Fibroblast of skin of right biceps (primary cell): ENCODE results near the gene KIDINS220.

Source experiments
- DNase-seq: peaks from one replicate; pipeline ENCODE4 v3.0.0-alpha.2; 2013

Gene KIDINS220

DNA sequence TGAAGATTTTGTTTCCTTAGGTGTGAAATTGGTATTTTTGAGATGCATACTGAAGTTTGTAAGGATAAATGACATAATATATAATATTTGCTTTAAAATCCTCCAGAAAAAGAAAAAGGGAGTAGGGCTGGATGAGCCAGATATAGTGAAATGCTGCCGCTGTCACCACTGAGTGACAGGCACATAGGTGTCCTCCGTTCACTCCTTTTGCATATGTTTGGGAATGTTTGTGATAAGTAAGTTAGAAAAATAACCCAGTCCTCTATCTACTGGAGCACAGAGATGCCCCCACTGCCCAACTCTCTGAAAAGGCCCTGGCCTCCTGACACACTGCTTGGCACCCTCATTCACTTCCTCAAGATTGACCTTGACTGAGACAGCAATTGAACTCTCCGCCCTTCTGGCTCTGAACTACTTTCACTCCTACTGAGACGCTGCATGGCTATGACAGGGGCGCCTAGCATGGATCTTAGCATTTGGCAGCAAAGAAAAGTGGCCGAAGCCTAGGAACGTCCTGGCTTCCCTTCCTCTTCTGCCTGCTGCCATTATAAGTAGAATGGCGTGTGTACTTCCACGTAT lies 145.5 kb downstream of the KIDINS220 start:
- no peak for DNase-seq

DNA sequence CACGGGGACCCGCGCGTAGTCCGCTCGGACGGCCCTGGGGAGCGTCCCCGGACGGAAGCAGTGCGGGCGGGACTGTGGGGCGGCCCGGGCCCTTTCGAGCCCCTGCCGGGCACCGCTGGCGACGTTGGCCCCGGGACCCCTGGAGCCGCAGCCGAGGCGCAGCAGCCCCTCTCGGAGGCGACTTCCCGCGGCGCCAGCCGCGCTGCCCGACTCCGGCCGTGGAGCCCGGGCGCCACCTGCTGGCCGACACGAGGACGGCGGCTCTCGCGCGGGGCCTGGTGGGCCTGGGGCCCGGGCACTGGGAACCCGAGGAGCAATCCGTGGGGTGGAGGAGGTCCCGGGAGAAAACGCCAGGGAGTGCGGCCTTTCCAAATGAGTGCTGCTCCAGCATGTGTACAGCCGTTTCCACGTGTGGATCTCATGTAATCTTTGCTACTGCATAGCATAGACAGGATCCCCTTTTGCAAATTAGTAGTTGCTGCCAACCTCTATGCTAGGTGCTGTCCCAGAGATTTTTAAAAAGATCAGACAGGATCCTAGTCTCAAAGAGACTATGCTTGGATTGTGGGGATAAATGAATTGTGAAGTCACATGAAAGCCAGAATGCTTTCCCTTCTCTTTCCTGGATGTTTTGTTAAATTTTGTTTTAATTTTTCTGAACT lies 151.6 kb downstream of the KIDINS220 start:
- no peak for DNase-seq

- DNase-seq, result peak; percentile 83
These were observed 152.3 kb downstream of the KIDINS220 start for GRCh38 chr2:8684878-8685696.

- DNase-seq, result peak; percentile 60
These were observed 152.9 kb downstream of the KIDINS220 start for GRCh38 chr2:8684540-8684877.

GRCh38 chr2:8682719-8683667 lies 154.4 kb downstream of the KIDINS220 start:
- DNase-seq, result peak; percentile 63

DNA sequence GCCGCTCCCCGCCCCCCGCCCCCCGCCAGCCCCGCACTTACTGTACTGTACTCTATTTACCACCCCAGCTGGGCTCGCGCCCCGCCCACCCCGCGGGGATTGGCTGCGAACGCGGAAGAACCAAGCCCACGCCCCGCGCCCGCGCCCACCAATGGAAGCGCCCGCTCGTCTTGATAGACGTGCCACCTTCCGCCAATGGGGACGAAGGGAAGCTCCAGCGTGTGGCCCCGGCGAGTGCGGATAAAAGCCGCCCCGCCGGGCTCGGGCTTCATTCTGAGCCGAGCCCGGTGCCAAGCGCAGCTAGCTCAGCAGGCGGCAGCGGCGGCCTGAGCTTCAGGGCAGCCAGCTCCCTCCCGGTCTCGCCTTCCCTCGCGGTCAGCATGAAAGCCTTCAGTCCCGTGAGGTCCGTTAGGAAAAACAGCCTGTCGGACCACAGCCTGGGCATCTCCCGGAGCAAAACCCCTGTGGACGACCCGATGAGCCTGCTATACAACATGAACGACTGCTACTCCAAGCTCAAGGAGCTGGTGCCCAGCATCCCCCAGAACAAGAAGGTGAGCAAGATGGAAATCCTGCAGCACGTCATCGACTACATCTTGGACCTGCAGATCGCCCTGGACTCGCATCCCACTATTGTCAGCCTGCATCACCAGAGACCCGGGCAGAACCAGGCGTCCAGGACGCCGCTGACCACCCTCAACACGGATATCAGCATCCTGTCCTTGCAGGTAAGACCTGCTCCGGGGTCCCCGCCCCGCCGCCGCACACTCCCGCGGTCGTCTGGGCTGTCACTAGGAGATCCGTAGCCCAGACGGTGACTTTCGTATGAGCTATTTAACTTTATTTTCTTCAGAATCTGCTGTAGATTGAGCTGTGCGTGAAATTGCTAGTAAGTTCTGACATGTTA lies 155.4 kb downstream of the KIDINS220 start, which contains the start of gene ID2:
ID2 (plus strand) TSS at position 271 of the 907 bp plus-strand sequence; CDS start at position 381, 110 bp downstream.
- peak; percentile 100 for DNase-seq

DNA sequence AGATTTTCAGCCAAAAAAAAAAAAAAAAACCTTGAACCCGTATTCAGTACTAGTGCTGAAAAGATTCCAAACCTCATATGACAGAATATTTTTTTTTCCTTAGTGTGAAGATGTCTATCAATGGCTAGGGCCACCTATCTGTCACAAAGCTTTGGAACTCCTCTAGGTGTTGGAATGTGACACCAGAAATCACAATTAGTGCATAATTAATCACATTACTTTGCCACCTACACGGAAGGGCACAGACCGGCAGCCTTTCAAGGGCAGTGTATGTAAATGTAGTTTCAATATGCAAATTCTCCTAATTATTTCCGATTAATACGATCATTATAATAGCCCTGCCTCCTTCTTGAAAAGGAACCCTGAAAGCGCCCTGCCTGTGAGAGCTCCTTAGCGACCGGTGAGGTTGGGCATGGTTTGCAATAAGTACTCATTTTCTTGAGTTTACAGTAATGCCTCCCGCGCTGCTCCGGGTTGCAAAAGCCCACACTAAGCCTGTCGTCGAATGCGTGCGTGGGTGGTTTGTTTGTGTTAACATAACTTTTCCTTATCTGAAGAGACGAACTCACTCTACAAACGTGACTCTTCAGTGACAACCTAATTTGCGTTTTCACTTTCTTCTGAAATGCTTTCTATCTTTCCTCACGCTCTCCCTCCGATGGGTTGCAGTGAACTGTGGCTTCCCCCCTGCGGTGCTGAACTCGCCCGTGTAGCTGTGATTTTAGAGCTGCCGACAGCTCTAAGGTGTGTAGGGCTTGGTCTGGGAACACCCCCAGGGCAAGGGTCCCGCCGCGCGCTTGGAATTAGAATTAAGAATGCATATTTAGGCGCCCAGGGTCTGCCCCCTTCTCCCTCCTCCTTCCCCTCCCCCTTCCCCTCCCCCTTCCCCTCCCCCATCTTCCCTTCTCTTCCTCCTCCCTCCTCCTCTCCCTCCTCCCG lies 156.3 kb downstream of the KIDINS220 start:
- peak; percentile 90 for DNase-seq

- DNase-seq, result peak; percentile 81
These were observed 157.3 kb downstream of the KIDINS220 start for GRCh38 chr2:8679827-8680731.

DNA sequence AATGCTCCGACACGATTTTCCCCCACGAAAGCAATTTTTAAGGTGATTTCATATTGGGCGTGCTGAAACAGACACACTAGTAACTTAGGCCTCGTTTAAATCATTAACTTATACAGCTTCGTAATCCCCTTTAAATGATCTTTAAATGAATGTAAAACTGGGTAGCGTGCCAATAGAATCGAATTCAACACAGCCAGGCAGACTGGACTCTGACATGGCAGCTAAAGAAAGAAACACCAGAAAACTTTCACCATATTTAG lies 157.9 kb downstream of the KIDINS220 start:
- no peak for DNase-seq
